GM21786 (cell line): ENCODE measurements around the gene UBE2O.
A peak's percentile ranks its signal among the peaks of the same experiment; 100 is the strongest.
"Not testable (repeated sequence)": the region's sequence is repeated elsewhere in the genome, so short reads cannot be mapped to it uniquely, and the experiment has no call there.

ENCODE experiments used
- ATAC-seq: cut with Tn5 transposase; IDR thresholded peaks from one replicate; pipeline ENCODE4 v1.9.1; 2021; ENCODE audit not compliant: unreplicated experiment

The UBE2O gene

DNA sequence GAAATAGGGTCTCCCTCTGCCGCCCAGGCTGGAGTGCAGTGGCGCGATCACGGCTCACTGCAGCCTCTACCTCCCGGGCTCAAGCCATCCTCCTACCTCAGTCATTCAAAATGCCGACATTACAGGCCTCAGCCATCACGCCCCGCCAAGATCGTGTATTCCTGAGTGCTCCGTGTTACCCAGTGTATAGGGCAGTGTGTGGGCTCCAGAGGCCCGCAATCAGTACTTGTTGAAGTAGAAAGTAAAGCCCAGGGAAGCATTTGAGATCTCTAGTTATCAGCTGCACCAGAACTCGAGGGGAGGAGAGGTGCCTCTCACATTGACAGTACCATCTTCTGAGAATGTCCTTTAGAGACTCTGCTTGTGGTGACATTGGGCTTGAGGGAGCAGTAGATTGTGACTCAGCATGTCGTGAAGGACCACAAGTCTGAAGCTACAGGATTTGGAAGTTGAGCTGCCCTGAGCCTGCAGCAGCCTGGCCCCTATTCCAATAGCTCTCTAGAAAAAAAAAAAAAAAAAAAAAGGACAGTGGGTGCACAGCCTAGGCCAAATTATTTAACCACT is 98.1 kb downstream of the UBE2O start:
- no peak for ATAC-seq

- ATAC-seq, result no peak
Observed at GRCh38 chr17:76354317-76354729, 98.6 kb downstream of the UBE2O start.

DNA sequence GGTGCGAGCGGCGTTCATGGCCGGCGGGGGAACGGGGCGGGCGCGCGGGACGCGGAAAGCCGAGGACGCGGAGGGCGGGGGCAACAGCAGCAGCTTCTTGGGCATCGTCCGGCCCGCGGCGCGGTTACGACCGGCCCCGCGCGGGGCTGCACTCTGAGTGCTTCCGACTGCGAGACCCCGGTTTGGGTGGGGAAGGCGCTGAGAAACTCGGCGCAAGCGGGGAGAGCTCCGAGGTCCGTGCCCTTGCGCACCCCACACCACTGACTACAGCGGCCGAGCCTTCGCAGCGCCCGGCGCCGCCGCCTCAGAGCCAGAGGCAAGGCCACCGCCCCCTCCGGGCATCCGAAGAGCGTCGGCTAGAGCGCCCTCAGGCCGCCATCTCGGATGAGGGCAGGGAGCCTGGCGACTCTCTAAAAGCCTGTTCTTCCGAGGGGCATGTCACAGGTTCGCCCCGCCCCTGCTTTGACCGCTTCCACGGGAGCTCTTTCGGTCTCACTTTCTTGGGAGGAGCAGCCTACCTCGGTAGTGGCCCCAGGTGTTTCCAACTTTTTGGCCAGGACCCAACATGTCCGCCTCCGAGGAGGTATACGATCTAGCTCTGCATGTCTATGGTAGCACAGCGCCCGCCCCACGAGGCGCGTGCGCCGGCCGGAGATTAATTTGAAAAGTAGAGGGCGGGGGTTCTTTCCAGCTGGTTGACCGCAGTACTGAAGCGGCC is 99.2 kb downstream of the UBE2O start, which contains the start of gene PRPSAP1:
TSS of gene PRPSAP1 (minus strand) at position 318 of the 718 bp plus-strand sequence. CDS start at position 105, 213 bp downstream.
- peak; percentile 89 for ATAC-seq

DNA sequence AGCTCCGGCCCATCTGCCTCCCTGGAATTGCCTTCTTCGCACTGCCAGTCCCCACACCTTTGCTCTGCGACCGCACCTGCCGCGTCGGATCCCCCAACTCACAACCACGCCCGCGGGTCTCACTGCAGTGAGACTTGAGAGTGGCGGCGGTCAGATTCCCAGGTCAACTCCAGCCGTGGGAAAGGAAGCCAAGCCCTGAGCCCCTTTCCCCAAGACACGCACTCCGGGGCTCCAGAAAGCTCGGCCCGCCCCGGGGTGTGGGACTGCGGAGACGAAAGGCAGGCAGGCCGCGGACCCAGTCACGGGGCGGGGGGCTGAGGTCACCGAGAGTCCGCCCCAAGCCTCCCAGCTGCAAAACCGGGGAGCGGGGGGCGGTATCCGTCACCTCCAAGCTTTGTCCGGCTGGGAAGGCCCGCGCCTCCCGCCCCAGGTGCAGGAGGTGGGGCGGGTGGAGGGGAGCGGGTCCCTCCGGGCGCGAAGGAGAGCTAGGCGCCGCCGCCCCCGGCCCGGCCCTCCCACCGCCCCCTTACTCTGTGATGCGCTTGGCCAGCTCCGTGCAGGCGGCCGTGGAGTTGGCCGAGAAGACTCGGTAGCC is 99.9 kb downstream of the UBE2O start:
- ATAC-seq, result no peak

GRCh38 chr17:76351526-76352071 is 101.4 kb downstream of the UBE2O start:
- no peak for ATAC-seq

- ATAC-seq, result no peak
Observed at GRCh38 chr17:76350463-76350862, 102.5 kb downstream of the UBE2O start.

- ATAC-seq, result not testable (repeated sequence)
Observed at GRCh38 chr17:76346936-76347335, 106.0 kb downstream of the UBE2O start.

DNA sequence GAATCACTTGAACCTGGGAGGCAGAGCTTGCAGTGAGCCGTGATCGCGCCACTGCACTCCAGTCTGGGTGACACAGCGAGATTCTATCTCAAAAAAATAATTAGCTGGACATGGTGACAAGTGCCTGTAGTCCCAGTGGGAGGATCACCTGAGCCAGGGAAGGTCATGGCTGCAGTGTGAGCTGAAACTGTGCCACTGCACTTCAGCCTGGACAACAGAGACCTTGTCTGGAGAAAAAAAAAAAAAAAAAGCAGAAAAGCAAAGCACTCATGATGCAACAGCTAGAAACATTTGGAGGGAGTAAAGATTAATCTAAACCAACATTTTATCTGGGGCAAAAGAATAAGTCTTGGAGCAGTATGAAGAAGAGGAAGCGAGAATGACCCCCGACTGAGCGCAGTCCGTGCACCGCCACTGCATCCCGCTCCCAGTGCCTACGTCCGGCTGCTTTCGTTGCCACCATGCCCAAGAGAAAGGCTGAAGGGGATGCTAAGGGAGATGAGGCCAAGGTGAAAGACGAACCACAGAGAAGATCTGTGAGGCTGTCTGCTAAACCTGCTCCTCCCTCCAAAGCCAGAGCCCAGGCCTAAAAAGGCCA is 107.5 kb downstream of the UBE2O start:
- no peak for ATAC-seq

DNA sequence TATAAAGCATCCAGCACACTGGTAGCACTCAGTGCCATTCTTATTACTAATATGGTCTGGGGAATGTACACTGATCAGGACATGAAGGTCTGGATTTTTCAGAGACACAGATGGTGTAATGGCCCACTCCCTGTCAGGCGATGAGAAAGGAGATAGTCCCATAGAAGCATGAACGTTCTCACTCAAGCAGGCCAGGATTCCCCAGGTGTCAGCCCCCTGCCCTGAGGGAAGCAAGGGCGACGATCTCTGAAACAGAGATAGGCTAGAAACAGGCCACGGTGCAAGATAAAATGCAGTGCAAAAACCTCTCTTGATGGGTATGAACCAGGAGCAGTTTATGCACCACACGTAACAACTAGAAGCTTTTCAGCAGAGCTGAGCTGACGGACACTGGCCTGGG is 109.8 kb downstream of the UBE2O start:
- ATAC-seq, result no peak

- ATAC-seq, result no peak
Observed at GRCh38 chr17:76341301-76341700, 111.7 kb downstream of the UBE2O start.
